Stimulated activated CD8-positive, alpha-beta memory T cell treated with anti-CD3 and anti-CD28 coated beads, Interleukin-4, amount 100 ng/mL, for 1 hour (primary cell): ENCODE results near the gene AIPL1.
"Not testable (repeated sequence)": the region's sequence is repeated elsewhere in the genome, so short reads cannot be mapped to it uniquely, and the experiment has no call there.

Experiments
- DNase-seq, 2 donors: peaks; one replicate each; pipeline ENCODE4 v3.0.0-alpha.2; 2020; ENCODE audit warnings: low read depth in 2 of 2, low spot score in 1 of 2

AIPL1 gene

GRCh38 chr17:6435051-6435450 lies at the start of gene AIPL1:
Gene AIPL1, minus strand, starts transcription at chr17:6435121. Its CDS starts 17 bp downstream, at chr17:6435104.
- DNase-seq, result no peak

GRCh38 chr17:6483507-6483906 lies 48.6 kb upstream of the AIPL1 start:
- no peak for DNase-seq

- not testable (repeated sequence) for DNase-seq
Measured at GRCh38 chr17:6482796-6483195, 47.9 kb upstream of the AIPL1 start.

DNA sequence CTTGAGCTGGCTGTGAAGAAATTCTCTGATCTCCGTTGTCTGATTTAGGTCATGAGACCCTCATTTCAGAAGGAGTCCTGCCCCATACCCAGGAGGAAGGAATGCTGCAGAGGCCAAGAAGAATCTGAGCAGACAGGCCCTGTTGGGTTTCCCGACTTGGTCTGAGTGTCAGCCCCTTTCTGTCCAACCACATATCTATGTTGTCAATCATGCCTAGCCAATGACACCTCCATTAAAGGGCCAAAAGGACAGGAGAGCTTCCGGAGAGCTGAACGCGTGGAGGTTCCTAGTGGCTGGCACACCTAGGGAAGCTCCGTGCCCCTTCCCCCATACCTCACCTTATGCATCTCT lies 47.2 kb upstream of the AIPL1 start:
- DNase-seq, result no peak

DNA sequence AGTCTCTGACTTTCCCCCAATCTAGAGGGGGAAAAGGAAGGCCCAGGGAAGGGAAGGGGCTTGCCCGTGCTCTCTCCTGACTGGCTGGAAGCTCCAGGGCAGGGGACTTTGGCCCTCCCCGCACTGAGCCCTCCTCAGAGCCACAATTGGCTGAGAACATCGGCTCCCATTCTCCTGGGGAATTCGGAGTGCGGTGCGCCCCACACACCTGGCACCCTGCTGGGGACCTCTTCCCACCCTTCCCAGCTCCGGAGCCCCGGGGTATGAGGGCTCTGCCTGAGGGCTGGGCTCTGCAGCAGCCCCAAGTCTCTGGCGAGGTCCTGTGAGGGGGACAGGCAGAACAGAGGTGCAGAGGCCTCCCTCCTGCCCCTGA lies 45.4 kb upstream of the AIPL1 start:
- DNase-seq, result no peak

DNA sequence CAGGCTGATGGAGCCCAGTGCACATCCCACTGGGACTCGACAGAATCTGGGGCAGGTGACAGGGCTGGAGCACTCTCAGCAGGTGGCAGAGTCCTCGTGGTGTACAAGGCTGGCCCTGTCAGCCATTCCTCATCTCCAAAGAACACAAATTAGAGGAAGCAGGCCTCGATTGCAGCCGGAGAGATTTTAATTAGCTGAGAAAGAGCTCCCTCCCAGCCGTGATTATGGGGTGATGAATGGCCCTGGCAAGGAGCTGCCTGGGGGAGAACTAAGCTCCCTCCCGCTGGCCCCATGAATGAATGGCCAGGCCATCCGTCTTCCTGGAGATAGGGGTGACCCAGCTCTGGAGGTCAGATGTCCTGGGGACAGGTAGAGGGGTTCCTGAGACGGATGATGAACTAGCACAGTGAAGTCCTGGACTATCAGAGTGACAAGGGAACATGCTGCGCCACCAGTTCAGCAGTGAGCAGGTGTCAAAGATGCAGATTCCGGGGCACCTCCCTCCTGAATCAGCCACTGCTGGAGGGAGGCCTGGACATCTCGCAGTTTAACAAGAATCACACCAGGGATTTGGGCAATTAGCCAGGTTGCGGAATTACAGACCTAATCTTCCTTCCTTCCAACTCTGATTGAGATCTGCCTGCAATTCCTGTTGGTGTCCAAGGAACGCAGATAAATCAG lies 44.8 kb upstream of the AIPL1 start:
- DNase-seq, result no peak

DNA sequence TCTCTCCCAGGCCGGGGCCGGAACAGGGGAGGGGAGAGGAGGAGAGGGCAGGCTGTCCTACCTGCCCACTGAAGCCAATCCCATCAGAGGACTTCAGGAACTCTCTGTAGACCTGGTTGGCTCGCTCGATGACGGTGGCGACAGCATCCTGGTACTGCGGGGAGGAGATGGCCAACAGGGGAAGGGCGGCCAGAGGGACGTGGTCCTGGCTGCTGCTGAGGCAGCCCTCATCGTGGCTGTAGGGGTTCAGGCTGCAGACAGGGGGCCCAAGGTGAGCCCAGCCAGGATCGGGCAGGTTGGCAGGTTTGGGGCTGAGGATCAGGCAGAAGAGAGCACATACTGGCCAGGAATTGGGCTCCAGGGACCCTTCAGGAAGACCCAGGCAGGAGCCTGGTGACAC lies 43.6 kb upstream of the AIPL1 start:
- DNase-seq, result no peak

DNA sequence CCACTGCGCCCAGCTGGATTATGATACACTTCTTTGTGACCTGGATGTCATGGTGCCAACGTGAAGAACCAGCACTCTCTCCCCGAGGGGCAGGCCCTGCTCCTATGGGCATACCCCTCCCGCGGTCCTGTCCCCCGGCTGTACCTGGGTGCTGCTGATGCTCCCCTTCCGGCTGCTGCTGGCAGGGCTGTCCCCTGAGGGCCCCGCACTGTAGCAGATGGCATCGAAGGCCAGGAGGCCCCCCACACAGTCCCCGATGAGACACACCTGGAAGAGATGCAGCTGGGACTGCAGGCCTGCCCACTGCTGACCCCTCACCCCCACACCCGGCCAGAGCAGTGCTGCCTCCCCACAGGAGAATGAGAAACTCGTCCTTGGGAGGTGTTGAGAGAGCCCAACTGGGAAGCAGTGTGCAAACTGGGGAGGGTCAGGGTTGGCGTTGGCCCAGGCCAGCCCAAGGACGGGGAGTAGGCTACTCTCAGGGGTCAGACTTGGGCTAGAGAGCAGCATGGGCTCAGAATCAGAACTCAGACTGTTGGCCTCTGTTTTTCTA lies 43.0 kb upstream of the AIPL1 start:
- DNase-seq, result no peak

DNA sequence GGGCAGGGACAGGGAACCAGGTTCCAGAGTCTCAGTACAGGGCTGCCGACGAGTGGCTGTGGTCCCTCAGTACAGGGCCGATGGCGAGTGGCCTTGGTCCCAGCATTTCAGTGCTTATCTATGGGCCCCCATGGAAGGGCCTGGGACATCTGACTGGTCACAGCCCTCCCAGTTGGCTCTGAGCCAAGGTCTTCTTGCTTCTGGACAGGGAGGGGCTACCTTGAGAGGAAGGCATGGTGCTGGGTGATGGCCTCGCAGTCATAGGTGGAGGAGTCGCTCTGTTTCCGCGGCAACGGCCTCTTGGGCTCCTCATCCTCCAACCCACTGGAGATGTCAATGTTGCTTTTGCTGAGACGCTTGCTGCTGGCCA lies 41.9 kb upstream of the AIPL1 start:
- no peak for DNase-seq

DNA sequence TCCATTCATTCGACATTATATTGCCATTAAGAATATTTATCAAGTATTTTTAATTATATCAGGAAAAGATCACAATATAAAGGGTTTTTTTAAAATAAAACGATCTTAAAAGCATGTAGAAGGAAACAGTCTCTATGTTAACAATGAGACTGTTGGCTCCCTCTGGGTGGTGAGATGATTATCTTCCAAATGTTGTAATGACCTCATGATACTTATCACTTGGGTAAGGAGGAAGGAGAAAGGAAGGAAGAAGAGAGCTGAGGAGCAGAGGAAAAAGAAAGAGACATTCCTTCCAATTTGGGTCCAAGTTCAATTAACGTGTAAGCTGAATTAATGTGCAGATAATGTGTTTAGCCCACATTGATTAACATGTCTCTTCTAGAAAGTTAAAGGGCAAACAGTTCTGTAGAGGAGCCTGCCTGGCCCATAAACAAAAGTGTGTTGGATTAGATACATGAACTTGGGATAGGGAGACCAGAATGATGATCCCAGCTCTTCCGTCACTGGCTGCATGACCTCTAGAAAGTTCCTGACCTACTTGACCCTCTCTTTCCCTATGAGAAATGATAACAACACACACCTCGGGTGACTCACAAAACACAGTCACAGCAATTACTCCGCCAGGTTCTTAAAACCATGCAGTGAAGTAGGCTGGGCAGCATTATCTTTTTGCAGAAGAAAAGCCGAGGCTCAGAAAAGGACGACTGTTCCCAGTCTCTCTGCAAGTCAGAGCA lies 41.3 kb upstream of the AIPL1 start:
- no peak for DNase-seq

DNA sequence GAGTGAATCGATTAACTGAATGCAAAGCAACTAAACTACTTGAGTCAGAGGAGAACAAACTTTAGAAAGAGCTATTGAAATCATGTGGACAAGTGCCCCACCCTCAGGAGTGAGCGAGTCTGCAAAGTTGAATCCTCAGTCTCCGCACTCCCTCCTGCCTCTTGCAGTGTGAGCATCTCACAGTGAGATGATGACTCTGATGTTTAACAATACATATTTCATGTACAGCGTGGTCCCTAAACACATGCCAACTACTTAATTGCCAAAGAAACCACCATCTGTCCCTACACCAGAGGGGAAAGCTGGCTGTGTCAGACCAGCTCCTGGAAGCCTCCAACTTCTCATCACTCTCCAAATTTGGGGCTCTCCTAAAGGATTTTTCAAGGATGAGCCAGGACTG lies 40.5 kb upstream of the AIPL1 start:
- DNase-seq, result no peak

GRCh38 chr17:6474906-6475305 lies 40.0 kb upstream of the AIPL1 start:
- no peak for DNase-seq

DNA sequence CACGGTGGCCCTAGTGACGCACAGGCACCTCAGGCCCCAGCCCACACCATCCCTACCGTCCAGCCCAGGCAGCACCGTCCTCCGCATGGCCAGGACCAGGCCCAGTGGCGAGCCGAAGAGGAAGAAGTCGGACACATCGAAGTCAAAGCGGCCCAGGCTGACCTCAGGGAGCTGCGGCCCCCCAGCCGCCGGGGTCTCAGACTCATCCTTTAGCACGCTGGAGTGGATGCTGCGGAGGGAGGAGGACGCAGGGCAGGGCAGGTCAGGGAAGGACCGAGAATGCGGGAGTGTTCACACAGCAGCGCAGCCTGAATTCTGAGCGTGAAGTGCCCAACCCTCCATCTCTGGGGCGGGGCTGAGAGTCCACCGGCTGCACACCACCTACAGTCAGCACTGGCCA lies 39.5 kb upstream of the AIPL1 start:
- DNase-seq, result no peak

- peak; percentile 25 to 27 for DNase-seq
Measured at GRCh38 chr17:6473128-6473767, 38.3 kb upstream of the AIPL1 start.

DNA sequence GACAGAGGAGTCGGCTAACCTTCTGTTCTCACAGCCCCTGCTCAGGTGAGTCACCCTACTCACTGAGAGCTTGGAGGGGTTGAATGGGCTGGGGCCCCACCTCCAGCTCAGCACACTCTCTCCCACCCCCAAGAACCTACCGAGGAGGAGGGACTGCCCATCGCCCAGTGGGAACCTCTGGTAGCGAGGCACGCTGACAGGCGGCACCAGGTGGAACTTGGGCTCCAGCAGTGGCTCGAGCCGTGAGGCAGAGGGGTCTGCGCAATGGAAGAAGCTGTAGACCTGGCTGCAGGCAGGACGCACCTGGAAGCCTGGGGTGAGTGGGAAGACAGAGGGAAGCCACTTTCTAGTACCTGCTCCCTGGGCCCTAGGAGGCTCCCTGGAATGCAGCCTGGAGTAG lies 37.6 kb upstream of the AIPL1 start:
- DNase-seq, result no peak

DNA sequence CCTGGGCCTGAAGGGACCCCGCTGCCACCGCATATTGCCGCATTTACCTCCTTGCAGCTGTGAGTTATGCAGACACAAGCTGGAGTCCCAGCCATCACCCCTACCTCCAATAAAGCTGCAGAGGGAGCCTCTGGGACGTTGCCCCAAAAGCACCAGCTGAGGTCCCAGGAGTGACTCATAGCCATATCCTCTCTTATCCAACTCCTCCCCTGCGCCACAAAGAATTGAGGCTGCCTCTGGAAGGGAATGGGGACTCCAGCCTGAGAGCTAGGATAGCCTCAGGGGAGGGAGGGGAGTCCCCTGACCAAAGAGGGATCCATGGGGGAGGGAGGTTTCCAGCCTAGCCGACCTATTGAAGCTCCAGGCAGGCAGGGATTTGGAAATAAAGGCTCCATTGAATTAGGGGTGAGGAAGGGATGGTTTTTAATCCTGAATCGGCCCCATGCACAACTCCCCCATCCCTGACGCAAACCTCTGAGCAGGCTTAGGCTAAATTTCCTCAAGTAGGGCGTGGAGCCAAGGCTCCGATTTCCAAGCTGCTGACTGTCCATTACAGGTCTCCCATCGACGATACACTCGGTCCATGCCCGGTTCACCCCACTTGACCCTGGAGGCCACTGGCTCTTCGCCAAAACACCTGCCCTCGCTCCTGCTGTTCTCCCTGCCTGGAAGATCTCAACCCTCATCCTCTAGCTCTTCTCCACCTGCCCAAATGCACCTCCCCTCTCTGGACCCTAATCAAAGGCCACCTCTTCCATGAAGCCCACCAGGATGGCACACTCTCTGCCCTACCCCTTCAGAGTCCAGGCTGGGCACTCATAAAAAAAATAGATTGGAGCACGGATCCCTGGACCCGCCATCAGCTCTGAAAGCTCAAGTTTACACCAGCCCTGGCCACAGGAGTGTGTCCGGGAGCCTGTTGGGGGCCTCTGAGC lies 36.9 kb upstream of the AIPL1 start:
- no peak for DNase-seq

DNA sequence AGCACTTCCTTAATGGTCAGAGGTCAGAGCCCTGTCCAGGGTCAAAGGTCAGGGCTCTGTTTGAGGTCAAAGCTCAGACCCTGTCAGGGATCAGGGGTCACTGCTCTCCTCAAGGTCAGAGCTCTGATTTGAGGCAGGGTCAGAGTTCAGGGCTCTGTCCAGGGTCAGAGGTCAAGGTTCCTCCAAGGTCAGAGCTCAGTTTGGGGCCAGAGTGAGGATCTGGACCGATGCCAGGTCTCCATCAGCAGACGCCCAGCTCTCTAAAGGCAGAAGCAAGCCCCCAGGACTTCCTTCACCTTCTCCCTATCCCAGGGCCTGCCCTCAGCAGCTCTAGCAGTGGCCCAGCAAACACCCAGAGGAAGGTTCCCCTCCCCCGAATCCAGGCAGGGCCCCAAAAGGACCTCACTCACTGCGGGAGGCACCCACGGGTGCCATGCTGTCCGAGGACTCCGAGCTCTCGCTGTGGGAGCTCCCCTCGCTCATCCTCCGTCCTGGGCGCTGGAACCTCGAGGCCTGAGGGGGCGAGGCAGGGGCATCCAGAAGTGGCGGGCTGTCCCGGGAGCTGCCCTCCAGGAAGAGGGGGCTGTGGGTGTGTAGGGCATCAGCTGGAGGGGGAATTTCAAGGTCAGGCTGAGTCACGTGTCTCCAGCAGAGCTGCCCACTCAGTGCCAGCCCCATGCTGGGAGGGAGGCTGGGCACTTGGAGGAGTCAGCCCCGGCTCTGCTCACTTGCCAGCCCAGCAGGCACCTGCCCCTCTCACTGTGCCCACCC lies 36.0 kb upstream of the AIPL1 start:
- no peak for DNase-seq

DNA sequence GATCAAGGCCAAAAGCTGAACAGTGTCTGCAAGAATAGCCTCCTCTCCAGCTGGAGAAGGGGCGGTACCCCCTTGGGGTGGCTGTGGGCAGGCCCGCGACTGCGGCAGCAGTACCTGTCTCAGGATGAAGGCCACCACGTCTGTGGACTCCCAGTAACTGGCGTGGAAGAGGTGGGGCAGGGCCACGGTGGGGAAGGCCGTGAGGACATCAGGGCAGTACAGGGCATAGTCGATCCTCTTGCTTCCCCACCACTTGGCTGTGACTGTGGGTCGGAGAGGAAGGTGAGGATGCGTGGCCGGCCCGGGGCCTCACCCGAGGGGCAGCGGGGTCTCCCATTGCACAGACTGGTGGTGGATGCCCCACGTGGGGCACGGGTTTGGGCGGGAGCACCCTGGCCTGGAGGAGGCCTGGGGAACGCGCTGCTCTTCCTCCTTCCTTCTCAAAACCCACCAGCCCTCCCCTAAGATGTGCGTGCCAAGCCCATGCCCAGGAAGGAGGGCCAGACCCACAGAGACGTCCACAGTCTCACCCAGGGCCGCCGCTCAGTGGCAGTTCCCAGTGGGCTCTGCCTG lies 35.3 kb upstream of the AIPL1 start:
- no peak for DNase-seq

GRCh38 chr17:6468051-6468790 lies 33.3 kb upstream of the AIPL1 start:
- DNase-seq, result no peak
